DND-41 (cell line): ENCODE measurements around the gene CIROP.
A peak's percentile ranks its signal among the peaks of the same experiment; 100 is the strongest.

Experiments
- EZH2 ChIP-seq: IDR thresholded peaks from 3 replicates; pipeline ENCODE4 v1.6.1; 2012; ENCODE audit warnings: borderline replicate concordance, low read depth, mild to moderate bottlenecking, moderate library complexity, low read length, inconsistent platforms; ENCODE audit not compliant: severe bottlenecking
- TF ChIP-seq, protein P1 (sequence below): IDR thresholded peaks from 2 replicates; pipeline ENCODE4 v1.5.1; 2012; ENCODE audit warnings: borderline replicate concordance, low read length, moderate library complexity, mild to moderate bottlenecking; ENCODE audit not compliant: poor library complexity, severe bottlenecking; ENCODE audit errors: extremely low read depth

DNA sequence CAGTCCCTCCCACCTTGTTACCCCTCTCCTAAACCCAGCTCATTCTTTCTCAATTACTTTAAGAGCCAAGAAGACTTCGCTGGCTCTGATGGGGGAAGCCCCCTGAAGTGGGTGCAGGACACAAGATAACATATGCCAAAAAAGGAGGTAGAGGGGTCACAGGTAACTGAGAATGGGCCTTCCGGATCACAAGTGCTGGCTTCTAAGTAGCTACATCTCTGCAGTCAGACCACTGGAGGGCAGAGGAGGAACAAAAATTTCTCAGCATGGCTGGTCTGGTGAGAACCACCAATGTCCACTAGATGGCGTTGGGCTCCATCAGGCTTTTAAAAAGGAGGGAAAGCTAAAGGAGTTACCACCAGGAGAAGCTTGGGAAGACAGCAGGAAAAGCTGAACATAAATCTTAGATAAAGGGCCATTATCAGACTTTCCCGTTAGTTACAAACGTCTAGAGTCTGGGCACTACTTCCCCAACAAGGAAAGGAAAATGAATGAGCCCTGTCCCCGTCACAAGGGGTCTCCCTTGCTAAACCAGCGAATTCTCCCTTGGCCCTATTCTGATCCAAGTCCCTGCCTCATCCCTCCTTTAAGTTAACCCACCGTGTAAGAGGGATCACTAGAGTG lies 35.9 kb downstream of the CIROP start:
- TF ChIP-seq, protein P1, sequence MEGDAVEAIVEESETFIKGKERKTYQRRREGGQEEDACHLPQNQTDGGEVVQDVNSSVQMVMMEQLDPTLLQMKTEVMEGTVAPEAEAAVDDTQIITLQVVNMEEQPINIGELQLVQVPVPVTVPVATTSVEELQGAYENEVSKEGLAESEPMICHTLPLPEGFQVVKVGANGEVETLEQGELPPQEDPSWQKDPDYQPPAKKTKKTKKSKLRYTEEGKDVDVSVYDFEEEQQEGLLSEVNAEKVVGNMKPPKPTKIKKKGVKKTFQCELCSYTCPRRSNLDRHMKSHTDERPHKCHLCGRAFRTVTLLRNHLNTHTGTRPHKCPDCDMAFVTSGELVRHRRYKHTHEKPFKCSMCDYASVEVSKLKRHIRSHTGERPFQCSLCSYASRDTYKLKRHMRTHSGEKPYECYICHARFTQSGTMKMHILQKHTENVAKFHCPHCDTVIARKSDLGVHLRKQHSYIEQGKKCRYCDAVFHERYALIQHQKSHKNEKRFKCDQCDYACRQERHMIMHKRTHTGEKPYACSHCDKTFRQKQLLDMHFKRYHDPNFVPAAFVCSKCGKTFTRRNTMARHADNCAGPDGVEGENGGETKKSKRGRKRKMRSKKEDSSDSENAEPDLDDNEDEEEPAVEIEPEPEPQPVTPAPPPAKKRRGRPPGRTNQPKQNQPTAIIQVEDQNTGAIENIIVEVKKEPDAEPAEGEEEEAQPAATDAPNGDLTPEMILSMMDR = peak; percentile 99
- TF ChIP-seq EZH2 = no peak
